T-cell (primary cell): Measurements from ENCODE around the gene CABLES1. TPM values are rescaled to one million over a fixed set of nuclear protein-coding genes. Genes with fewer than 3 reads are reported as not detected.

ENCODE experiments used
- ATAC-seq, 4 experiments: fragments of 200-7000 bp in 3 of 4; fragments of 150-1000 bp in 1 of 4; cut with Tn5 transposase; replicated peaks in 1 of 4; 1 replicate in 3 of 4; 2 replicates in 1 of 4; pipeline ENCODE4 v1.10.0; 2021; ENCODE audit warnings: moderate library complexity in 3 of 4, mild to moderate bottlenecking in 2 of 4, moderate number of reproducible peaks in 1 of 4
- CTCF ChIA-PET, 2 donors: fragments of 300-600 bp; sonication (Branson Sonifier 250); formaldehyde crosslinking; loops; one replicate each; lab custom pipeline; 2022; ENCODE audit warnings: antibody characterized with exemption in 2 of 2; lab: Charles Lee
- POLR2A ChIA-PET, 2 donors: fragments of 300-600 bp; sonication (Branson Sonifier 250); formaldehyde crosslinking; loops; one replicate each; lab custom pipeline; 2022; ENCODE audit warnings: antibody characterized with exemption in 2 of 2; lab: Charles Lee
- DNase-seq, 35 experiments: peaks; one replicate each; pipeline versions ENCODE4 v3.0.0 to v3.0.0-alpha.2; 2013 to 2023
- H3K27ac ChIP-seq: one replicate; pipeline ENCODE4 v1.5.1; 2013; ENCODE audit warnings: low read length
- H3K27me3 ChIP-seq, 2 experiments: replicated peaks in 1 of 2; 1 replicate in 1 of 2; 2 replicates in 1 of 2; pipeline versions ENCODE4 v1.6.1 to v1.7.0; 2013; ENCODE audit warnings: low read length in 1 of 2, mixed read lengths in 1 of 2; ENCODE audit not compliant: control insufficient read depth in 2 of 2, insufficient read depth in 2 of 2; ENCODE audit errors: extremely low read depth in 1 of 2
- H3K36me3 ChIP-seq, 2 donors: 1 replicate in 1 of 2; 2 replicates in 1 of 2; pipeline versions ENCODE4 v1.6.1 to v1.7.0; 2013; ENCODE audit warnings: low read length in 1 of 2; ENCODE audit not compliant: control insufficient read depth in 2 of 2, insufficient read depth in 1 of 2; ENCODE audit errors: extremely low read depth in 1 of 2
- H3K4me1 ChIP-seq, 2 experiments: 1 replicate in 1 of 2; 2 replicates in 1 of 2; pipeline versions ENCODE4 v1.6.1 to v1.7.0; 2013; ENCODE audit warnings: low read length in 2 of 2, mixed read lengths in 1 of 2; ENCODE audit not compliant: insufficient read depth in 2 of 2, control insufficient read depth in 1 of 2; ENCODE audit errors: extremely low read depth in 1 of 2
- H3K4me3 ChIP-seq, 2 donors: 1 replicate in 1 of 2; 2 replicates in 1 of 2; pipeline versions ENCODE4 v1.5.1 to v1.7.0; 2013; ENCODE audit warnings: mild to moderate bottlenecking in 2 of 2, low read length in 1 of 2, moderate library complexity in 1 of 2; ENCODE audit not compliant: control insufficient read depth in 1 of 2; ENCODE audit errors: extremely low read depth in 1 of 2
- H3K9me3 ChIP-seq: 2 replicates; pipeline ENCODE4 v1.7.0; 2013
- H3K27ac Mint-ChIP-seq, 2 donors: one replicate each; pipeline ENCODE4 v1.8.0; 2020 to 2021; ENCODE audit warnings: mild to moderate bottlenecking in 2 of 2, mixed read lengths in 2 of 2
- H3K27me3 Mint-ChIP-seq, 2 donors: one replicate each; pipeline ENCODE4 v1.8.0; 2021 to 2022; ENCODE audit warnings: mixed read lengths in 2 of 2
- H3K36me3 Mint-ChIP-seq: one replicate; pipeline ENCODE4 v1.8.0; 2021; ENCODE audit warnings: mixed read lengths
- H3K4me1 Mint-ChIP-seq, 3 donors: one replicate each; pipeline ENCODE4 v1.8.0; 2020 to 2022; ENCODE audit warnings: mixed read lengths in 3 of 3, mild to moderate bottlenecking in 1 of 3
- H3K4me3 Mint-ChIP-seq, 3 donors: one replicate each; pipeline ENCODE4 v1.8.0; 2020 to 2022; ENCODE audit warnings: mild to moderate bottlenecking in 3 of 3, mixed read lengths in 3 of 3, moderate library complexity in 3 of 3
- H3K9me3 Mint-ChIP-seq, 3 donors: one replicate each; pipeline ENCODE4 v1.8.0; 2020 to 2022; ENCODE audit warnings: mixed read lengths in 3 of 3
- WGBS: methylation state at CpG from one replicate; pipeline ENCODE4 v1.1.5; 2013; ENCODE audit warnings: missing lambda C conversion rate; ENCODE audit not compliant: insufficient coverage; 5-methylcytosine and 5-hydroxymethylcytosine counted together
- total RNA-seq, 35 experiments: library from RNA in 6 of 35; stranded (reverse) in 6 of 35; fragments of 120-200 nt in 1 of 35; gene quantifications; one replicate each; pipeline versions ENCODE4 v1.2.1 to v1.2.4 and lab custom pipeline; 2013 to 2026

Gene CABLES1
- total RNA-seq, 5 donors from 2014 or later (not counting 1 experiment from before 2014, with no cell fraction given), result 0.23 to 1.7 (median 0.85) TPM

DNA sequence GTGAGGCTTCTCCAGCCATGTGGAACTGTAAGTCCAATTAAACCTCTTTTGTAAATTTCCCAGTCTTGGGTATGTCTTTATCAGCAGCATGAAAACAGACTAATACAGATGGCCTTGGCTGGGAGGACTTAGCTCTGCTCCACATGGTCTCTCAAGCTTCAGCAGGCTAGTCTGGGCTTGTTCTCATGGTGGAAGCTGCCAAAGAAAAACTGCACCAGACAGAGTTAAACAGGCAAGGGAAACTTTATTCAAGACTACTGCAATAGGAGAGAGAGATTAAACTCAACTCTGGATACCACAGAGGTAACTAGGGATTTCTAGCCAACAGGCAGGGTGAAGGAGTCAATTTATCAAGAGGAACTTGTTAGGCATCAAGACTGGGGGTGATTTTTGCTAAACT, 142.1 kb downstream of the CABLES1 start:
- Mint-ChIP-seq H3K4me3 (no peak overlapping the region), H3K9me3 (peaks cover 6 to 15% (median 6%) of the 10 kb centered on the region in 3 donors), H3K27me3 (no peaks in the 10 kb centered on the region), H3K4me1 (no peaks in the 10 kb centered on the region), H3K36me3 (peaks cover 13% of the 10 kb centered on the region), H3K27ac (no peak overlapping the region)
- H3K4me1 ChIP-seq, result no peaks in the 10 kb centered on the region
- H3K36me3 ChIP-seq, result peaks cover 0 to 6% of the 10 kb centered on the region in 2 donors
- H3K4me3 ChIP-seq, result no peak overlapping the region
- no peak for ATAC-seq
- DNase-seq, result no peak
- H3K27me3 ChIP-seq, result peaks cover 0 to 4% of the 10 kb centered on the region in 2 experiments
- H3K9me3 ChIP-seq, result no peaks in the 10 kb centered on the region
- POLR2A ChIA-PET, result no interaction called here
- H3K27ac ChIP-seq, result no peak overlapping the region
- CTCF ChIA-PET, result interaction anchor here in 1 of 2 donors (0.5 kb wide), 1 partner anchor 77 kb away, joined by 5 read pairs; no protein-coding TSS in a partner anchor

DNA sequence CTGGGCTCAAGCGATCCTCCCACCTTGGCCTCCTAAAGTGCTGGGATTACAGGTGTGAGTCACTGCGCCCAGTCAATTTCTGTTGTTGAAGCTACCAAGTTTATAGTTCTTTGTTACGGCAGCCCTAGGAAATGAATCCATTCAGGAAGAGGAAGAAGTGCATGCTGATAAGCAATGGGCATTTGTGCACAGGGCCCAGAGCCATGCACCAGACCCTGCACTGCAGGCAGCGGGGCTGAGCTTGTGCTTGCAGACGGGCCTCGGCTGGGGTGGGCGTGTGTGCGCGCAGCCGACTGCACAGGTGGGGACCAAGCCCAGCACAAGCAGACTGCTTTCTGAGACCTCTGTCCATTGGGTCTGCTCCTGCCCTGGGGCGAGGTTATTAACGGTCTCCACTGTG, 144.6 kb downstream of the CABLES1 start:
- Mint-ChIP-seq H3K36me3 (peaks cover 13% of the 10 kb centered on the region), H3K4me1 (no peaks in the 10 kb centered on the region), H3K27me3 (no peaks in the 10 kb centered on the region), H3K27ac (no peak overlapping the region), H3K4me3 (no peak overlapping the region), H3K9me3 (peaks cover 6 to 15% (median 6%) of the 10 kb centered on the region in 3 donors)
- H3K27me3 ChIP-seq, result peaks cover 0 to 4% of the 10 kb centered on the region in 2 experiments
- H3K4me3 ChIP-seq, result no peak overlapping the region
- ATAC-seq (no peak), DNase-seq (no peak)
- no peaks in the 10 kb centered on the region for H3K4me1 ChIP-seq
- peaks cover 0 to 6% of the 10 kb centered on the region in 2 donors for H3K36me3 ChIP-seq
- WGBS, result 95% methylated on average over 12 of the region's 12 CpGs
- no peaks in the 10 kb centered on the region for H3K9me3 ChIP-seq
- H3K27ac ChIP-seq, result no peak overlapping the region
- CTCF ChIA-PET, result no interaction called here
- POLR2A ChIA-PET, result no interaction called here

DNA sequence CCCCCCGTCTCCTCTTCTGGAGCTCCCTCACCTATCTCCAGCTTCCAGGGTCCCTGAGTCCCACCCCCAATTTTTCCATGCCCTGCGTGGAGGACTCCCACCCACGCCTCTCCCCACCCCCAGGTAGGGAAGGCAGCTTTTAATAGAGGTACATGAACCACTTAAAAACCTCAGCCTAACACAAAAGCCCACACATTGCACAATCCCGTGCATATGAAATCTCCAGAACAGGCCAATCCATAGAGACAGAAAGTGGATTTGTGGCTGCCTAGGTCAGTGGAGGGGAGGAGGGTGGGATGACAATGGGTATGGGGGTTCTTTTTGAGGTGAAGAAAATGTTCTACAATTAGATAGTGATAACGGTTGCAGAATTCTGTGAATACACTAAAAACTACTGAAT, 145.6 kb downstream of the CABLES1 start:
- CTCF ChIA-PET, result no interaction called here
- 82% methylated on average over 1 of the region's 5 CpGs for WGBS
- peaks cover 0 to 4% of the 10 kb centered on the region in 2 experiments for H3K27me3 ChIP-seq
- Mint-ChIP-seq H3K9me3 (peaks cover 6 to 15% (median 6%) of the 10 kb centered on the region in 3 donors), H3K27ac (no peak overlapping the region), H3K4me3 (no peak overlapping the region), H3K4me1 (no peaks in the 10 kb centered on the region), H3K27me3 (no peaks in the 10 kb centered on the region), H3K36me3 (peaks cover 13% of the 10 kb centered on the region)
- no peaks in the 10 kb centered on the region for H3K9me3 ChIP-seq
- no peak for ATAC-seq
- DNase-seq, result no peak
- H3K36me3 ChIP-seq, result peaks cover 0 to 6% of the 10 kb centered on the region in 2 donors
- H3K4me3 ChIP-seq, result no peak overlapping the region
- POLR2A ChIA-PET, result no interaction called here
- no peak overlapping the region for H3K27ac ChIP-seq
- no peaks in the 10 kb centered on the region for H3K4me1 ChIP-seq

DNA sequence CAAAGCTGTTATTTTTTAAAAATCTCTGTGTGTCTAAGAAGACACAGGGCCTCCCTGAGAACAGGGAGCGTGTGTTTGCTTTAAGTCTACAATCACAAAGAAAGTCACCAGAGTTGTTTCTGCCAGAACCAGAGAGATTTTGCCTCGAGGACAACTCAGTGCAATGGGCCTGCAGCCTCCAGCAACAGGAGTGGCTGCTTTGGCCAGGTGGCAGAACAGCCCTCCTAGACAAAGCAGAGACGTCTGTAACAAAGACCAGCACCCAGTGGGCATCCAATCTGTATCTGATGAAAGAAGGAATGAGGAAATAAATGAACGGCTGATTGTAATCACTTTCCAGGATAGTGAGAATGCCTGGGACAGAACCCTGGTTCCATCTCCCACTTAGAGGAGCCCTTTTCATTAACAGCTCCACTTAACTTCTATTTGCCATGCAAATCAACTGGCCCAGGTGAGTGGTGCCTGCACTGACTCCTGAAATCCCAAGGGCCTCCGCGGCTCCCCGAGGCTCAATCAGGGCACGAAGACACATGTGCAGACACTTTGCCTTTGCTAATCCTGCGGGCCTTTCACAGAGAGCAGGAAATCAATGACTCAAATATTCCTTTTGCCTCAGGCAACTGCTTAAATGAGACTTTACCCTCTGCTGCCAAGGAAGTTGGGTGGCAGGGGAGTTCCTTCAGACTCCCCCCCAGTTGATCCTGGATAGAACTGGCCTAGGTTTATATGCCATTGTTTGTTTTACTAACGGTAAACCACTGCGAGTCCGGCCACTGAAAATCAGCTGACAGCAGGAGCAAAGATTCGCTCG, 146.5 kb downstream of the CABLES1 start:
- Mint-ChIP-seq H3K4me3 (no peak overlapping the region), H3K27ac (no peak overlapping the region), H3K27me3 (no peaks in the 10 kb centered on the region), H3K9me3 (peaks cover 6 to 14% (median 6%) of the 10 kb centered on the region in 3 donors), H3K36me3 (peaks cover 10% of the 10 kb centered on the region), H3K4me1 (no peaks in the 10 kb centered on the region)
- POLR2A ChIA-PET, result no interaction called here
- DNase-seq (no peak), ATAC-seq (no peak)
- Histone ChIP-seq H3K4me1 (no peaks in the 10 kb centered on the region), H3K4me3 (no peak overlapping the region), H3K27ac (no peak overlapping the region), H3K36me3 (peaks cover 0 to 6% of the 10 kb centered on the region in 2 donors), H3K27me3 (peaks cover 0 to 4% of the 10 kb centered on the region in 2 experiments), H3K9me3 (no peaks in the 10 kb centered on the region)
- CTCF ChIA-PET, result no interaction called here
- 89% methylated on average over 12 of the region's 14 CpGs for WGBS

DNA sequence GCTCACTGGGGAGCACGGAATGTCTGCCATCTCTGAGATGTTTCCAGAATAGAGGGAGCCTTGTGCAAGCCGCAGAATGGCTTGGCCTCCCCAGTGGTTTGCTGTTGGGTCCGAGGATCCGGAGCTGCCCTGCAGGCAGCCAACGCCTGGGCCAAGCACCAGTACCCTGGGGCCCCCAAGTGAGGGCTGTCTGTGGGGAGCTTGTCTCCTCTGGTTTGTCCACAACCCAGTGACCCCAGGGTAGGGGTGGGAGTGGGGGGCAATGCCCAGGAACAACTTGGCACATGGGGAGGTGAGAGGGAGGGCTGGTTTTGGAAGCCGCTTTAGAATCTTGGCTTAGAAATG, 147.1 kb downstream of the CABLES1 start:
- DNase-seq (no peak), ATAC-seq (no peak)
- WGBS, result 95% methylated on average over 4 of the region's 6 CpGs
- POLR2A ChIA-PET, result no interaction called here
- Histone ChIP-seq H3K9me3 (no peaks in the 10 kb centered on the region), H3K36me3 (peaks cover 0 to 3% of the 10 kb centered on the region in 2 donors), H3K27me3 (peaks cover 0 to 4% of the 10 kb centered on the region in 2 experiments), H3K27ac (no peak overlapping the region), H3K4me1 (no peaks in the 10 kb centered on the region), H3K4me3 (no peak overlapping the region)
- CTCF ChIA-PET, result no interaction called here
- Mint-ChIP-seq H3K4me3 (no peak overlapping the region), H3K9me3 (peaks cover 3 to 8% (median 3%) of the 10 kb centered on the region in 3 donors), H3K27me3 (no peaks in the 10 kb centered on the region), H3K36me3 (peaks cover 4% of the 10 kb centered on the region), H3K27ac (no peak overlapping the region), H3K4me1 (no peaks in the 10 kb centered on the region)

DNA sequence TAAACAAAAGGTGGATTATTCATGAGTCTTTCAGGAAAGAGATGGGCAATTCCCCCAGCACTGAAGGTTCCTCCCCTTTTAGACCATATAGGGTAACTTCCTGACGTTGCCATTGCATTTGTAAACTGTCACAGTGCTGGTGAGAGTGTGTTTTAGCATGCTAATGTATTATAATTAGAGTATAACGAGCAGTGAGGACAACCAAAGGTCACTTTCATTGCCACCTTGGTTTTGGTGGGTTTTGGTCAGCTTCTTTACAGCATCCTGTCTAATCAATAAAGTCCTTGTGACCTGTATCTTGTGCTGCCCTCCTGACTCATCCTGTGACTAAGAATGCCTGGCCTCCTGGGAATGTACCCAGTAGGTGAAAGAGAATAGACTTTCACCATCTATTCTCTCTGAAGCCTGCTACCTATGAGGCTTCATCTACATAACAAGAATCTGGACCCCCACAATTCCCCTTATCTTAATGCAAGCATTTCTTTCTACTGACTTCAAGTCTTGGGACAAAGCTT, 148.7 kb downstream of the CABLES1 start:
- DNase-seq (no peak), ATAC-seq (no peak)
- Mint-ChIP-seq H3K36me3 (no peaks in the 10 kb centered on the region), H3K27ac (no peak overlapping the region), H3K4me1 (no peaks in the 10 kb centered on the region), H3K9me3 (no peaks in the 10 kb centered on the region), H3K27me3 (no peaks in the 10 kb centered on the region), H3K4me3 (no peak overlapping the region)
- POLR2A ChIA-PET, result no interaction called here
- no peak overlapping the region for H3K27ac ChIP-seq
- WGBS, result no CpG with 5 or more reads among the region's 2 CpGs
- CTCF ChIA-PET, result no interaction called here
- H3K9me3 ChIP-seq, result no peaks in the 10 kb centered on the region
- no peaks in the 10 kb centered on the region for H3K27me3 ChIP-seq
- H3K4me1 ChIP-seq, result no peaks in the 10 kb centered on the region
- no peak overlapping the region for H3K4me3 ChIP-seq
- peaks cover 0 to 3% of the 10 kb centered on the region in 2 donors for H3K36me3 ChIP-seq
